Osteocyte (in vitro differentiated cells): ENCODE data around the gene CRTAC1. TPM values are rescaled to one million over a fixed set of nuclear protein-coding genes. Genes with fewer than 3 reads are reported as not detected.

Experiments
- DNase-seq: peaks from one replicate; pipeline ENCODE4 v3.0.0; 2021; ENCODE audit warnings: mixed read lengths; ENCODE audit not compliant: unreplicated experiment; ENCODE audit errors: extremely low spot score
- H3K27ac Mint-ChIP-seq: one replicate; pipeline ENCODE4 v1.8.0; 2021; ENCODE audit warnings: mild to moderate bottlenecking, mixed read lengths; ENCODE audit not compliant: unreplicated experiment
- H3K27me3 Mint-ChIP-seq: one replicate; pipeline ENCODE4 v1.8.0; 2021; ENCODE audit warnings: mixed read lengths; ENCODE audit not compliant: unreplicated experiment
- H3K36me3 Mint-ChIP-seq: one replicate; pipeline ENCODE4 v1.8.0; 2021; ENCODE audit warnings: mixed read lengths; ENCODE audit not compliant: unreplicated experiment
- H3K4me1 Mint-ChIP-seq: one replicate; pipeline ENCODE4 v1.8.0; 2021; ENCODE audit warnings: mixed read lengths; ENCODE audit not compliant: unreplicated experiment
- H3K4me3 Mint-ChIP-seq: one replicate; pipeline ENCODE4 v1.8.0; 2021; ENCODE audit warnings: mild to moderate bottlenecking, moderate library complexity, mixed read lengths; ENCODE audit not compliant: unreplicated experiment
- H3K9me3 Mint-ChIP-seq: one replicate; pipeline ENCODE4 v1.8.0; 2021; ENCODE audit warnings: mixed read lengths; ENCODE audit not compliant: unreplicated experiment
- CTCF ChIP-seq: fragments of 200-600 bp; sonication (generic); IDR thresholded peaks from 2 replicates; pipeline ENCODE4 v1.5.0; 2021; ENCODE audit warnings: antibody characterized with exemption, mild to moderate bottlenecking, moderate library complexity
- total RNA-seq: library from RNA; stranded (reverse); gene quantifications from 2 replicates; pipeline ENCODE4 v1.2.1, GENCODE V29; 2021

Gene CRTAC1
- total RNA-seq, 1 donor from 2014 or later, result 0.16 TPM

GRCh38 chr10:98012644-98013043 is 17.8 kb downstream of the CRTAC1 start:
- H3K4me3 Mint-ChIP-seq, result no peak overlapping the region
- DNase-seq, result no peak
- no peak for TF ChIP-seq CTCF
- no peaks in the 10 kb centered on the region for H3K9me3 Mint-ChIP-seq
- no peak overlapping the region for H3K27ac Mint-ChIP-seq
- H3K27me3 Mint-ChIP-seq, result peaks cover 43% of the 10 kb centered on the region
- no peaks in the 10 kb centered on the region for H3K4me1 Mint-ChIP-seq
- no peaks in the 10 kb centered on the region for H3K36me3 Mint-ChIP-seq

- Mint-ChIP-seq H3K36me3 (no peaks in the 10 kb centered on the region), H3K4me1 (no peaks in the 10 kb centered on the region), H3K27ac (no peak overlapping the region), H3K27me3 (peaks cover 47% of the 10 kb centered on the region), H3K4me3 (no peak overlapping the region), H3K9me3 (no peaks in the 10 kb centered on the region)
- no peak for TF ChIP-seq CTCF
- no peak for DNase-seq
These were observed 19.3 kb downstream of the CRTAC1 start for GRCh38 chr10:98010939-98011685.

- Mint-ChIP-seq H3K4me1 (no peaks in the 10 kb centered on the region), H3K27me3 (peaks cover 36% of the 10 kb centered on the region), H3K27ac (no peak overlapping the region), H3K9me3 (no peaks in the 10 kb centered on the region), H3K36me3 (no peaks in the 10 kb centered on the region), H3K4me3 (no peak overlapping the region)
- no peak for DNase-seq
- TF ChIP-seq CTCF, result no peak
These were observed 24.2 kb downstream of the CRTAC1 start for GRCh38 chr10:98006266-98006665.

GRCh38 chr10:98001736-98002135 is 28.7 kb downstream of the CRTAC1 start:
- no peak for DNase-seq
- no peak overlapping the region for H3K4me3 Mint-ChIP-seq
- H3K4me1 Mint-ChIP-seq, result no peaks in the 10 kb centered on the region
- no peak for TF ChIP-seq CTCF
- H3K36me3 Mint-ChIP-seq, result no peaks in the 10 kb centered on the region
- peaks cover 8% of the 10 kb centered on the region for H3K9me3 Mint-ChIP-seq
- peaks cover 13% of the 10 kb centered on the region for H3K27me3 Mint-ChIP-seq
- H3K27ac Mint-ChIP-seq, result no peak overlapping the region

GRCh38 chr10:98000346-98000745 is 30.1 kb downstream of the CRTAC1 start:
- DNase-seq, result no peak
- Mint-ChIP-seq H3K9me3 (peaks cover 8% of the 10 kb centered on the region), H3K27me3 (peaks cover 7% of the 10 kb centered on the region), H3K27ac (no peak overlapping the region), H3K36me3 (no peaks in the 10 kb centered on the region), H3K4me1 (no peaks in the 10 kb centered on the region), H3K4me3 (no peak overlapping the region)
- no peak for TF ChIP-seq CTCF
